HL-60 (cell line): ENCODE data around the gene ACSM2A.
"Not testable (repeated sequence)": the region's sequence is repeated elsewhere in the genome, so short reads cannot be mapped to it uniquely, and the experiment has no call there.

Experiments
- GABPA ChIP-seq: IDR thresholded peaks from 2 replicates; pipeline ENCODE4 v1.6.1; 2012; ENCODE audit warnings: low read depth
- POLR2AphosphoS5 ChIP-seq: IDR thresholded peaks from 2 replicates; pipeline ENCODE4 v1.6.1; 2012; ENCODE audit warnings: low read depth
- TF ChIP-seq, protein P1 (sequence below): IDR thresholded peaks from one replicate; pipeline ENCODE4 v1.5.1; 2011; ENCODE audit warnings: low read length, control low read depth, inconsistent platforms; ENCODE audit not compliant: insufficient read depth
- TF ChIP-seq, protein P2 (sequence below): IDR thresholded peaks from 2 replicates; pipeline ENCODE4 v1.6.1; 2012; ENCODE audit warnings: low read depth; ENCODE audit not compliant: insufficient replicate concordance

DNA sequence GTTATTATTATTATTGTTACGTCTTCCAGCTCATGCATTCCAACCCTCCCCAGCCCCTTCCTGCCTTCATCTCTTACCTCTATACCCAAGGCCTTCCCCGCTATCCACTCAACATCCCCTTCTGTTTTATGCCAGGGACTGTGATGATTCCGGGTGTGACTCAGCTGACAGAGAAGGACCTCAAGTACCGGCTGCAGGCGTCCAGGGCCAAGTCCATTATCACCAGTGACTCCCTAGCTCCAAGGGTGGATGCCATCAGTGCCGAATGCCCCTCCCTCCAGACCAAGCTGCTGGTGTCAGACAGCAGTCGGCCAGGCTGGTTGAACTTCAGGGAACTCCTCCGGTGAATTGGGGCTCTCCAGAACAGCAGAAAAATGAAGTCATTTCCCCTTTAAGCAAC lies 32.2 kb upstream of the ACSM2A start:
- TF ChIP-seq, protein P1, sequence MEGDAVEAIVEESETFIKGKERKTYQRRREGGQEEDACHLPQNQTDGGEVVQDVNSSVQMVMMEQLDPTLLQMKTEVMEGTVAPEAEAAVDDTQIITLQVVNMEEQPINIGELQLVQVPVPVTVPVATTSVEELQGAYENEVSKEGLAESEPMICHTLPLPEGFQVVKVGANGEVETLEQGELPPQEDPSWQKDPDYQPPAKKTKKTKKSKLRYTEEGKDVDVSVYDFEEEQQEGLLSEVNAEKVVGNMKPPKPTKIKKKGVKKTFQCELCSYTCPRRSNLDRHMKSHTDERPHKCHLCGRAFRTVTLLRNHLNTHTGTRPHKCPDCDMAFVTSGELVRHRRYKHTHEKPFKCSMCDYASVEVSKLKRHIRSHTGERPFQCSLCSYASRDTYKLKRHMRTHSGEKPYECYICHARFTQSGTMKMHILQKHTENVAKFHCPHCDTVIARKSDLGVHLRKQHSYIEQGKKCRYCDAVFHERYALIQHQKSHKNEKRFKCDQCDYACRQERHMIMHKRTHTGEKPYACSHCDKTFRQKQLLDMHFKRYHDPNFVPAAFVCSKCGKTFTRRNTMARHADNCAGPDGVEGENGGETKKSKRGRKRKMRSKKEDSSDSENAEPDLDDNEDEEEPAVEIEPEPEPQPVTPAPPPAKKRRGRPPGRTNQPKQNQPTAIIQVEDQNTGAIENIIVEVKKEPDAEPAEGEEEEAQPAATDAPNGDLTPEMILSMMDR: not testable (repeated sequence)
- TF ChIP-seq, protein P2, sequence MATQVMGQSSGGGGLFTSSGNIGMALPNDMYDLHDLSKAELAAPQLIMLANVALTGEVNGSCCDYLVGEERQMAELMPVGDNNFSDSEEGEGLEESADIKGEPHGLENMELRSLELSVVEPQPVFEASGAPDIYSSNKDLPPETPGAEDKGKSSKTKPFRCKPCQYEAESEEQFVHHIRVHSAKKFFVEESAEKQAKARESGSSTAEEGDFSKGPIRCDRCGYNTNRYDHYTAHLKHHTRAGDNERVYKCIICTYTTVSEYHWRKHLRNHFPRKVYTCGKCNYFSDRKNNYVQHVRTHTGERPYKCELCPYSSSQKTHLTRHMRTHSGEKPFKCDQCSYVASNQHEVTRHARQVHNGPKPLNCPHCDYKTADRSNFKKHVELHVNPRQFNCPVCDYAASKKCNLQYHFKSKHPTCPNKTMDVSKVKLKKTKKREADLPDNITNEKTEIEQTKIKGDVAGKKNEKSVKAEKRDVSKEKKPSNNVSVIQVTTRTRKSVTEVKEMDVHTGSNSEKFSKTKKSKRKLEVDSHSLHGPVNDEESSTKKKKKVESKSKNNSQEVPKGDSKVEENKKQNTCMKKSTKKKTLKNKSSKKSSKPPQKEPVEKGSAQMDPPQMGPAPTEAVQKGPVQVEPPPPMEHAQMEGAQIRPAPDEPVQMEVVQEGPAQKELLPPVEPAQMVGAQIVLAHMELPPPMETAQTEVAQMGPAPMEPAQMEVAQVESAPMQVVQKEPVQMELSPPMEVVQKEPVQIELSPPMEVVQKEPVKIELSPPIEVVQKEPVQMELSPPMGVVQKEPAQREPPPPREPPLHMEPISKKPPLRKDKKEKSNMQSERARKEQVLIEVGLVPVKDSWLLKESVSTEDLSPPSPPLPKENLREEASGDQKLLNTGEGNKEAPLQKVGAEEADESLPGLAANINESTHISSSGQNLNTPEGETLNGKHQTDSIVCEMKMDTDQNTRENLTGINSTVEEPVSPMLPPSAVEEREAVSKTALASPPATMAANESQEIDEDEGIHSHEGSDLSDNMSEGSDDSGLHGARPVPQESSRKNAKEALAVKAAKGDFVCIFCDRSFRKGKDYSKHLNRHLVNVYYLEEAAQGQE: not testable (repeated sequence)
- TF ChIP-seq POLR2AphosphoS5, GABPA: not testable (repeated sequence)
